ENCODE results near the gene MR1. TPM values are rescaled to one million over a fixed set of nuclear protein-coding genes. Genes with fewer than 3 reads are reported as not detected.

The MR1 gene
- total and polyA plus RNA-seq, 9 of the 15 experiments (the other 6 are each of a cell fraction or from before 2014, with no cell fraction given) = 9.7 to 21.7 (median 15.6) TPM

GRCh38 chr1:181087400-181087901 is 53.7 kb downstream of the MR1 start (continued):
- TF ChIP-seq, protein P1, sequence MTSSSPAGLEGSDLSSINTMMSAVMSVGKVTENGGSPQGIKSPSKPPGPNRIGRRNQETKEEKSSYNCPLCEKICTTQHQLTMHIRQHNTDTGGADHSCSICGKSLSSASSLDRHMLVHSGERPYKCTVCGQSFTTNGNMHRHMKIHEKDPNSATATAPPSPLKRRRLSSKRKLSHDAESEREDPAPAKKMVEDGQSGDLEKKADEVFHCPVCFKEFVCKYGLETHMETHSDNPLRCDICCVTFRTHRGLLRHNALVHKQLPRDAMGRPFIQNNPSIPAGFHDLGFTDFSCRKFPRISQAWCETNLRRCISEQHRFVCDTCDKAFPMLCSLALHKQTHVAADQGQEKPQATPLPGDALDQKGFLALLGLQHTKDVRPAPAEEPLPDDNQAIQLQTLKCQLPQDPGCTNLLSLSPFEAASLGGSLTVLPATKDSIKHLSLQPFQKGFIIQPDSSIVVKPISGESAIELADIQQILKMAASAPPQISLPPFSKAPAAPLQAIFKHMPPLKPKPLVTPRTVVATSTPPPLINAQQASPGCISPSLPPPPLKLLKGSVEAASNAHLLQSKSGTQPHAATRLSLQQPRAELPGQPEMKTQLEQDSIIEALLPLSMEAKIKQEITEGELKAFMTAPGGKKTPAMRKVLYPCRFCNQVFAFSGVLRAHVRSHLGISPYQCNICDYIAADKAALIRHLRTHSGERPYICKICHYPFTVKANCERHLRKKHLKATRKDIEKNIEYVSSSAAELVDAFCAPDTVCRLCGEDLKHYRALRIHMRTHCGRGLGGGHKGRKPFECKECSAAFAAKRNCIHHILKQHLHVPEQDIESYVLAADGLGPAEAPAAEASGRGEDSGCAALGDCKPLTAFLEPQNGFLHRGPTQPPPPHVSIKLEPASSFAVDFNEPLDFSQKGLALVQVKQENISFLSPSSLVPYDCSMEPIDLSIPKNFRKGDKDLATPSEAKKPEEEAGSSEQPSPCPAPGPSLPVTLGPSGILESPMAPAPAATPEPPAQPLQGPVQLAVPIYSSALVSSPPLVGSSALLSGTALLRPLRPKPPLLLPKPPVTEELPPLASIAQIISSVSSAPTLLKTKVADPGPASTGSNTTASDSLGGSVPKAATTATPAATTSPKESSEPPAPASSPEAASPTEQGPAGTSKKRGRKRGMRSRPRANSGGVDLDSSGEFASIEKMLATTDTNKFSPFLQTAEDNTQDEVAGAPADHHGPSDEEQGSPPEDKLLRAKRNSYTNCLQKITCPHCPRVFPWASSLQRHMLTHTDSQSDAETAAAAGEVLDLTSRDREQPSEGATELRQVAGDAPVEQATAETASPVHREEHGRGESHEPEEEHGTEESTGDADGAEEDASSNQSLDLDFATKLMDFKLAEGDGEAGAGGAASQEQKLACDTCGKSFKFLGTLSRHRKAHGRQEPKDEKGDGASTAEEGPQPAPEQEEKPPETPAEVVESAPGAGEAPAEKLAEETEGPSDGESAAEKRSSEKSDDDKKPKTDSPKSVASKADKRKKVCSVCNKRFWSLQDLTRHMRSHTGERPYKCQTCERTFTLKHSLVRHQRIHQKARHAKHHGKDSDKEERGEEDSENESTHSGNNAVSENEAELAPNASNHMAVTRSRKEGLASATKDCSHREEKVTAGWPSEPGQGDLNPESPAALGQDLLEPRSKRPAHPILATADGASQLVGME (CRISPR knock-in tag; IDR thresholded peaks at IDR 0.05) = no peak
- TF ChIP-seq SNAPC5 (CRISPR knock-in tag; IDR thresholded peaks at IDR 0.05) (no peak), RNF2 (IDR thresholded peaks at IDR 0.05) (no peak), ZBED1 (IDR thresholded peaks at IDR 0.05) (no peak), SIX5 (IDR thresholded peaks at IDR 0.05; ENCODE audit: borderline replicate concordance in 1 of 2, insufficient read depth in 1 of 2, low read depth in 1 of 2, low read length in 2 of 2) (no peak), NFIX (CRISPR knock-in tag; IDR thresholded peaks at IDR 0.05; ENCODE audit: low read depth) (no peak), MLX (CRISPR knock-in tag; conservative IDR thresholded peaks at IDR 0.05) (no peak), ZNF311 (CRISPR knock-in tag; IDR thresholded peaks at IDR 0.05) (no peak), RBM15 (IDR thresholded peaks at IDR 0.05; ENCODE audit: insufficient read depth, low read length) (no peak), ZC3H11A (IDR thresholded peaks at IDR 0.05; ENCODE audit: low read depth, low read length) (no peak), NCOA6 (IDR thresholded peaks at IDR 0.05) (no peak), ARHGAP35 (IDR thresholded peaks at IDR 0.05; ENCODE audit: partially characterized antibody) (no peak), ZNF780A (CRISPR knock-in tag; IDR thresholded peaks at IDR 0.05) (no peak), HOXB6 (CRISPR knock-in tag; IDR thresholded peaks at IDR 0.05; ENCODE audit: borderline replicate concordance) (no peak), RBM25 (IDR thresholded peaks at IDR 0.05; ENCODE audit: low read depth, low read length, severe bottlenecking) (no peak), ZNF57 (CRISPR knock-in tag; IDR thresholded peaks at IDR 0.05) (no peak), NR2C1 (IDR thresholded peaks at IDR 0.05) (peak; percentile 32; the same call in 1 of the 2 replicates), NR2C1 (tag; IDR thresholded peaks at IDR 0.05) (0 out of 2 replicates have a peak, but pooled peaks have one; percentile 40)
- TF ChIP-seq, protein P2, sequence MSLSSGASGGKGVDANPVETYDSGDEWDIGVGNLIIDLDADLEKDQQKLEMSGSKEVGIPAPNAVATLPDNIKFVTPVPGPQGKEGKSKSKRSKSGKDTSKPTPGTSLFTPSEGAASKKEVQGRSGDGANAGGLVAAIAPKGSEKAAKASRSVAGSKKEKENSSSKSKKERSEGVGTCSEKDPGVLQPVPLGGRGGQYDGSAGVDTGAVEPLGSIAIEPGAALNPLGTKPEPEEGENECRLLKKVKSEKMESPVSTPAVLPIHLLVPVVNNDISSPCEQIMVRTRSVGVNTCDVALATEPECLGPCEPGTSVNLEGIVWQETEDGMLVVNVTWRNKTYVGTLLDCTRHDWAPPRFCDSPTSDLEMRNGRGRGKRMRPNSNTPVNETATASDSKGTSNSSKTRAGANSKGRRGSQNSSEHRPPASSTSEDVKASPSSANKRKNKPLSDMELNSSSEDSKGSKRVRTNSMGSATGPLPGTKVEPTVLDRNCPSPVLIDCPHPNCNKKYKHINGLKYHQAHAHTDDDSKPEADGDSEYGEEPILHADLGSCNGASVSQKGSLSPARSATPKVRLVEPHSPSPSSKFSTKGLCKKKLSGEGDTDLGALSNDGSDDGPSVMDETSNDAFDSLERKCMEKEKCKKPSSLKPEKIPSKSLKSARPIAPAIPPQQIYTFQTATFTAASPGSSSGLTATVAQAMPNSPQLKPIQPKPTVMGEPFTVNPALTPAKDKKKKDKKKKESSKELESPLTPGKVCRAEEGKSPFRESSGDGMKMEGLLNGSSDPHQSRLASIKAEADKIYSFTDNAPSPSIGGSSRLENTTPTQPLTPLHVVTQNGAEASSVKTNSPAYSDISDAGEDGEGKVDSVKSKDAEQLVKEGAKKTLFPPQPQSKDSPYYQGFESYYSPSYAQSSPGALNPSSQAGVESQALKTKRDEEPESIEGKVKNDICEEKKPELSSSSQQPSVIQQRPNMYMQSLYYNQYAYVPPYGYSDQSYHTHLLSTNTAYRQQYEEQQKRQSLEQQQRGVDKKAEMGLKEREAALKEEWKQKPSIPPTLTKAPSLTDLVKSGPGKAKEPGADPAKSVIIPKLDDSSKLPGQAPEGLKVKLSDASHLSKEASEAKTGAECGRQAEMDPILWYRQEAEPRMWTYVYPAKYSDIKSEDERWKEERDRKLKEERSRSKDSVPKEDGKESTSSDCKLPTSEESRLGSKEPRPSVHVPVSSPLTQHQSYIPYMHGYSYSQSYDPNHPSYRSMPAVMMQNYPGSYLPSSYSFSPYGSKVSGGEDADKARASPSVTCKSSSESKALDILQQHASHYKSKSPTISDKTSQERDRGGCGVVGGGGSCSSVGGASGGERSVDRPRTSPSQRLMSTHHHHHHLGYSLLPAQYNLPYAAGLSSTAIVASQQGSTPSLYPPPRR (CRISPR knock-in tag; IDR thresholded peaks at IDR 0.05; ENCODE audit: borderline replicate concordance) = no peak
